Measurements from ENCODE around the gene TRPM3.
"Not testable (repeated sequence)": the region's sequence is repeated elsewhere in the genome, so short reads cannot be mapped to it uniquely, and the experiment has no call there.

DNA sequence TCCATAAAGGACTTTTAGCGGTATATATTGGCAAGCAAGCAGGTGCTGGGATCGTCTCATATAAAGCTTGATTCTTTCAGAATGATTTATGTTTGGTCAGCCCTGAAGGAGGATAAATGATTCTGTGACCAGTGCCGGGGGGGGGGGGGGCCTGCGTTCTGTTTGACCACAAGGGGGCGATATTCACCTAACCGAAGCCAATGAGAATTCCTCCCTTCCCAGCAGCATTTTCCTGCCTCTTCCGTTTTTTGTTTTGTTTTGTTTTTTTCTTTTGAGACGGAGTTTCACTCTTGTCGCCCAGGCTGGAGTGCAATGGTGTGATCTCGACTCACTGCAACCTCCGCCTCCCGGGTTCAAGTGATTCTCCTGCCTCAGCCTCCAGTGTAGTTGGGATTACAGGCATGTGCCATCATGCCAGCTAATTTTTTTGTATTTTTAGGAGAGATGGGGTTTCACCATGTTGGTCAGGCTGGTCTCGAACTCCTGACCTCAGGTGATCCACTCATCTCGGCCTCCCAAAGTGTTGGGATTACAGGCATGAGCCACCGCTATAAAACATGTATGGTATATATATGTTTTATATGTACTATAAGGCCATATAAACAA, 492.2 kb downstream of the TRPM3 start:
- TF ChIP-seq, protein P1, sequence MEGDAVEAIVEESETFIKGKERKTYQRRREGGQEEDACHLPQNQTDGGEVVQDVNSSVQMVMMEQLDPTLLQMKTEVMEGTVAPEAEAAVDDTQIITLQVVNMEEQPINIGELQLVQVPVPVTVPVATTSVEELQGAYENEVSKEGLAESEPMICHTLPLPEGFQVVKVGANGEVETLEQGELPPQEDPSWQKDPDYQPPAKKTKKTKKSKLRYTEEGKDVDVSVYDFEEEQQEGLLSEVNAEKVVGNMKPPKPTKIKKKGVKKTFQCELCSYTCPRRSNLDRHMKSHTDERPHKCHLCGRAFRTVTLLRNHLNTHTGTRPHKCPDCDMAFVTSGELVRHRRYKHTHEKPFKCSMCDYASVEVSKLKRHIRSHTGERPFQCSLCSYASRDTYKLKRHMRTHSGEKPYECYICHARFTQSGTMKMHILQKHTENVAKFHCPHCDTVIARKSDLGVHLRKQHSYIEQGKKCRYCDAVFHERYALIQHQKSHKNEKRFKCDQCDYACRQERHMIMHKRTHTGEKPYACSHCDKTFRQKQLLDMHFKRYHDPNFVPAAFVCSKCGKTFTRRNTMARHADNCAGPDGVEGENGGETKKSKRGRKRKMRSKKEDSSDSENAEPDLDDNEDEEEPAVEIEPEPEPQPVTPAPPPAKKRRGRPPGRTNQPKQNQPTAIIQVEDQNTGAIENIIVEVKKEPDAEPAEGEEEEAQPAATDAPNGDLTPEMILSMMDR (IDR thresholded peaks at IDR 0.05 in 4 of 5, conservative IDR thresholded peaks at IDR 0.05 in 1 of 5) = peak in 1 of 5 experiments; percentile 16
- TF ChIP-seq POLR2A (IDR thresholded peaks at IDR 0.05) = not testable (repeated sequence)

All from gastrocnemius medialis (tissue), 4 donors.